GM23248 (cell line): ENCODE data around the gene NUDT22. TPM values are rescaled to one million over a fixed set of nuclear protein-coding genes. Genes with fewer than 3 reads are reported as not detected.

Source experiments
- DNase-seq: peaks from one replicate; pipeline ENCODE4 v3.0.0-alpha.2; 2015
- H2AFZ ChIP-seq: fragments of 200-600 bp; sonication (generic); 2 replicates; pipeline ENCODE4 v1.6.1; 2016; ENCODE audit warnings: antibody characterized with exemption
- H3F3A ChIP-seq: fragments of 200-600 bp; sonication (generic); 2 replicates; pipeline ENCODE4 v1.6.1; 2016; ENCODE audit warnings: mild to moderate bottlenecking, antibody characterized with exemption, mixed run types; ENCODE audit not compliant: insufficient read depth
- H3K27ac ChIP-seq: fragments of 200-600 bp; sonication (generic); 2 replicates; pipeline ENCODE4 v1.5.1; 2016; ENCODE audit warnings: mild to moderate bottlenecking
- H3K27me3 ChIP-seq: fragments of 200-600 bp; sonication (generic); replicated peaks from 2 replicates; pipeline ENCODE4 v1.6.1; 2016; ENCODE audit warnings: mild to moderate bottlenecking; ENCODE audit not compliant: insufficient read depth
- H3K36me3 ChIP-seq: fragments of 200-600 bp; sonication (generic); 2 replicates; pipeline ENCODE4 v1.6.1; 2016; ENCODE audit warnings: low read depth, mild to moderate bottlenecking
- H3K4me1 ChIP-seq: fragments of 200-600 bp; sonication (generic); 2 replicates; pipeline ENCODE4 v1.6.1; 2016; ENCODE audit warnings: mild to moderate bottlenecking; ENCODE audit not compliant: insufficient read depth
- H3K4me2 ChIP-seq: fragments of 200-600 bp; sonication (generic); one replicate; pipeline ENCODE4 v1.6.1; 2016; ENCODE audit warnings: mild to moderate bottlenecking; ENCODE audit not compliant: unreplicated experiment
- H3K4me3 ChIP-seq: fragments of 200-600 bp; sonication (generic); 2 replicates; pipeline ENCODE4 v1.5.1; 2016; ENCODE audit warnings: mild to moderate bottlenecking
- H3K79me2 ChIP-seq: fragments of 200-600 bp; sonication (generic); 2 replicates; pipeline ENCODE4 v1.6.1; 2016; ENCODE audit warnings: mild to moderate bottlenecking; ENCODE audit not compliant: insufficient read depth
- H3K9ac ChIP-seq: fragments of 200-600 bp; sonication (generic); 2 replicates; pipeline ENCODE4 v1.6.1; 2016; ENCODE audit warnings: mild to moderate bottlenecking
- H3K9me2 ChIP-seq: fragments of 200-600 bp; sonication (generic); 2 replicates; pipeline ENCODE4 v1.6.1; 2016; ENCODE audit warnings: mixed run types, mild to moderate bottlenecking, moderate library complexity; ENCODE audit not compliant: insufficient read depth
- H3K9me3 ChIP-seq: fragments of 200-600 bp; sonication (generic); one replicate; pipeline ENCODE4 v1.6.1; 2017; ENCODE audit warnings: low read depth
- H4K20me1 ChIP-seq: fragments of 200-600 bp; sonication (generic); 2 replicates; pipeline ENCODE4 v1.6.0; 2016; ENCODE audit not compliant: insufficient read depth
- EZH2 ChIP-seq: fragments of 200-600 bp; sonication (generic); IDR thresholded peaks from 2 replicates; pipeline ENCODE4 v1.6.1; 2018; ENCODE audit warnings: antibody characterized with exemption, mild to moderate bottlenecking; ENCODE audit not compliant: insufficient read depth, poor library complexity, severe bottlenecking
- EZH2phosphoT487 ChIP-seq: fragments of 200-600 bp; sonication (generic); IDR thresholded peaks from 2 replicates; pipeline ENCODE4 v1.6.1; 2018; ENCODE audit warnings: antibody characterized with exemption, moderate library complexity, mild to moderate bottlenecking, low read depth; ENCODE audit not compliant: insufficient read depth
- WGBS, 2 experiments: methylation state at CpG; one replicate each; pipeline ENCODE4 v1.1.6; 2015 to 2017; ENCODE audit warnings: low lambda C conversion rate in 2 of 2, low coverage in 1 of 2; ENCODE audit errors: missing lambda C conversion rate in 2 of 2; 5-methylcytosine and 5-hydroxymethylcytosine counted together
- in situ Hi-C: fragments of 300-500 bp; cut with MboI; formaldehyde crosslinking; loops from 2 replicates; pipeline ENCODE4 v1.15.0; 2020
- polyA plus RNA-seq: library from polyadenylated mRNA; unstranded; fragments of >200 nt; fragmentation: Nextera tagmentation; extraction: Ambion mirVana; gene quantifications from 2 replicates; pipeline ENCODE4 v1.2.1, GENCODE V29; 2016
- total RNA-seq: library from RNA; depleted of rRNA; stranded (reverse); fragments of >200 nt; shearing (Covaris generic); gene quantifications from 2 replicates; pipeline ENCODE4 v1.2.3, GENCODE V29; 2014

Gene NUDT22
- total and polyA plus RNA-seq, 2 experiments from 2014 or later = 74.5 to 97.9 TPM

DNA sequence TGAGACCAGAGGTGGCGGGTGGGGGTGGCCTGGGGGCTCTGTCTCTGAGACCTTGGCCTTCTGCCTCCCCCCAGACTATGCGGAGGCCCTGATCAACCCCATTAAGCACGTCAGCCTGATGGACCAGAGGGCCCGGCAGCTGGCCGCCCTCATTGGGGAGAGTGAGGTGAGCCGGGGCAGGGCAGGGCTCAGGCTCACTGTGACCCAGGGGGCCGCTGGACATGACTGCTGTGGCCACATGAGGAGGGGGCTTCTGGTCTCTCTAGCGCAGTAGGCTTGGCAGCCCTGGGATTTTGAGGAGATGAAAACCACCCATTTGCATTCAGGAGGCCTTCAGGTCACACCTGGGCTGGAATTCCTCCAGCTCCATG, 37.9 kb downstream of the NUDT22 start:
- no peaks in the 10 kb centered on the region for H3K9me3 ChIP-seq
- peaks cover 16% of the 10 kb centered on the region for H3K4me1 ChIP-seq
- no peak overlapping the region for H3K4me3 ChIP-seq
- no peak overlapping the region for H3K27ac ChIP-seq
- no peak overlapping the region for H3K4me2 ChIP-seq
- in situ Hi-C loops = no loop called here
- H3K79me2 ChIP-seq = no peaks in the 10 kb centered on the region
- no peak overlapping the region for H2AFZ ChIP-seq
- no peak for DNase-seq
- peaks cover 7% of the 10 kb centered on the region; the same call in 1 of the 2 replicates for H3F3A ChIP-seq
- no peaks in the 10 kb centered on the region for H4K20me1 ChIP-seq
- no peak for TF ChIP-seq EZH2
- no peak for TF ChIP-seq EZH2phosphoT487
- no peaks in the 10 kb centered on the region for H3K27me3 ChIP-seq
- H3K36me3 ChIP-seq = peaks cover 7% of the 10 kb centered on the region; the same call in 1 of the 2 replicates
- 91 to 97% methylated on average over 8 of the region's 8 CpGs for WGBS, 2 experiments
- no peak overlapping the region for H3K9ac ChIP-seq
- H3K9me2 ChIP-seq = no peaks in the 10 kb centered on the region

DNA sequence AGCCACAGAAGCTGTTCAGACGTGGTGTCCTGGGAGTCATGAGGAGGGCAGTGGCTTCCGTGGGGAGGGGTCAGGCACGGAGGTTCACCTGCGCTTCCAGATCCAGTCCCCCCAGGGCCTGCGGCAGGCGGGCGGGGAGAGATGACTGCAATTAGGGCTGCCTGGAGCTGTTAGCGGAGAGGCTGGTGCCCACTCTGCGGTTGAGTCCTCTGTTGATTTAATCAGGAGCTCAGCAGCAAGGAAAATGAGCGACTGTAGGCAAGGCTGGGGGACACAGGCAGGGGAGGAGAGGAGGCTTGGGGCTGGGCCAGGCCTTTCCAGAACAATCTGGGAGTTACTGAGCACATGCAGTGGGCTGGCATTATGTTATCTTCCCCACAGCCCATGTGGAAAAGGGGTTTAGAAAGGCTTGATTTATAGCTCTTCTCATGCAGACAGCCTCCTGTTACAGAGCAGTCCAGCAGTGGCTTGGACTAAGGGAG, 38.3 kb downstream of the NUDT22 start:
- H3K9me2 ChIP-seq = no peaks in the 10 kb centered on the region
- H2AFZ ChIP-seq = no peak overlapping the region
- in situ Hi-C loops = no loop called here
- no peak overlapping the region for H3K27ac ChIP-seq
- no peak for TF ChIP-seq EZH2phosphoT487
- TF ChIP-seq EZH2 = no peak
- H3K9me3 ChIP-seq = no peaks in the 10 kb centered on the region
- 89 to 91% methylated on average over 10 of the region's 10 CpGs for WGBS, 2 experiments
- peaks cover 7% of the 10 kb centered on the region; the same call in 1 of the 2 replicates for H3F3A ChIP-seq
- no peak overlapping the region for H3K4me3 ChIP-seq
- H3K9ac ChIP-seq = no peak overlapping the region
- no peak for DNase-seq
- H3K79me2 ChIP-seq = no peaks in the 10 kb centered on the region
- H3K36me3 ChIP-seq = peaks cover 7% of the 10 kb centered on the region; the same call in 1 of the 2 replicates
- H3K4me2 ChIP-seq = no peak overlapping the region
- no peaks in the 10 kb centered on the region for H3K27me3 ChIP-seq
- H3K4me1 ChIP-seq = peaks cover 17% of the 10 kb centered on the region
- H4K20me1 ChIP-seq = no peaks in the 10 kb centered on the region

DNA sequence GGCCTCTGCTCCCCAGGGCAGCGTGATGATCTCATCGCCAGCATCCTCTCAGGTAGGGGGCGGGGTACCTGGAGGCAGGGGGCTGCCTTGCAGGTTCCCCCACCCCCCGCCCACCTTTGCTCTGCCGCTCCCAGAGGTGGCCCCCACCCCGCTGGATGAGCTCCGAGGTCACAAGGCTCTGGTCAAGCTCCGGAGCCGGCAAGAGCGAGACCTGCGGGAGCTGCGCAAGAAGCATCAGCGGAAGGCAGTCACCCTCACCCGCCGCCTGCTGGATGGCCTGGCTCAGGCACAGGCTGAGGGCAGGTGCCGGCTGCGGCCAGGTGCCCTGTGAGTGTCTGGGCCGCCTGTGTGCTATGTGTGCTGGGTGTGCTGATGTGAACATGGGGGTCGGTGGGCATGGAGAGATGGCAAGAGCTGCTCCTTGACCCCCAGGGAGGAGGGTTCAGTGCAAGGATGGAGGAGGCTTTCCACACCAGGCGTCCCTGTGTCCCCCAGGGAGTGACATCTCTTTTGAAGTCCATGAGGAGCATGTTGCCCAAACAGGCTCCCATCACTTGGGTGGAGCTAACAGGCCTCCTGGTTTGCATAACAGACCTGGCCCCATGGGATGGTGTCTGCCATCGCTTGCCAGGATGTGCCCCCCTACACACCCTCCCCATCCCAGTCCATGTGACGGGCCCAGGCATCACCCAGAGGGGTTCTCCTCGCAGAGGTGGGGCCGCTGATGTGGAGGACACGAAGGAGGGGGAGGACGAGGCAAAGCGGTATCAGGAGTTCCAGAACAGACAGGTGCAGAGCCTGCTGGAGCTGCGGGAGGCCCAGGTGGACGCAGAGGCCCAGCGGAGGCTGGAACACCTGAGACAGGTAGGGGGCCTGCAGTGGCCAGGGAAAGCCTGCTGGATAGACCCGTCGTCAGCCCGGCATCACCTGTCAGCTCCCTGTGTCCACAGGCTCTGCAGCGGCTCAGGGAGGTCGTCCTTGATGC, 39.4 kb downstream of the NUDT22 start:
- Histone ChIP-seq H3K4me3 (no peak overlapping the region), H3K9me2 (no peaks in the 10 kb centered on the region), H3K4me2 (no peak overlapping the region), H3K79me2 (no peaks in the 10 kb centered on the region), H3K9ac (no peak overlapping the region), H2AFZ (no peak overlapping the region), H3K36me3 (peaks cover 7% of the 10 kb centered on the region; the same call in 1 of the 2 replicates), H3K27me3 (no peaks in the 10 kb centered on the region), H3K27ac (no peak overlapping the region), H3K9me3 (no peaks in the 10 kb centered on the region), H3K4me1 (peaks cover 17% of the 10 kb centered on the region), H4K20me1 (no peaks in the 10 kb centered on the region), H3F3A (peaks cover 10% of the 10 kb centered on the region)
- in situ Hi-C loops = no loop called here
- no peak for TF ChIP-seq EZH2phosphoT487
- no peak for TF ChIP-seq EZH2
- DNase-seq = no peak
- WGBS, 2 experiments = 93% methylated on average over 27 to 35 of the region's 35 CpGs

DNA sequence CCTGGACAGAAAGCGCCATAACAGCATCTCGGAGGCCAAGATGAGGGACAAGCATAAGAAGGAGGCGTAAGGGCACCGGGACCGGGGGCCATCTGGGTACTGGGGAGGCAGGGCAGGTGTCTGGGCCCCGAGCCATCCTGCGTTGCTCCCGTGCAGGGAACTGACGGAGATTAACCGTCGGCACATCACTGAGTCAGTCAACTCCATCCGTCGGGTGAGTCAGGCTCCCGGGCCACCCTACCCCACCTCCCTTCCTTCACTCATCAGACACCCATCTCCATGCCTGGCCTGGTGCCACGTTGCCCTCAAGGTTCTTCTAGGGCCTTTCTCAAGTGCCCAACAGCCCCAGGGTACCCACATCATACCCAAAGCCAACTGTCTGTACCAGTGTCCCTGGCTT, 40.3 kb downstream of the NUDT22 start:
- Histone ChIP-seq H3K9me3 (no peaks in the 10 kb centered on the region), H4K20me1 (no peaks in the 10 kb centered on the region), H3F3A (peaks cover 12% of the 10 kb centered on the region), H3K79me2 (no peaks in the 10 kb centered on the region), H3K9ac (no peak overlapping the region), H3K36me3 (peaks cover 7% of the 10 kb centered on the region; the same call in 1 of the 2 replicates), H3K27ac (no peak overlapping the region), H2AFZ (no peak overlapping the region), H3K4me2 (no peak overlapping the region), H3K9me2 (no peaks in the 10 kb centered on the region), H3K4me1 (peaks cover 17% of the 10 kb centered on the region), H3K27me3 (no peaks in the 10 kb centered on the region), H3K4me3 (no peak overlapping the region)
- peak; percentile 38 for DNase-seq
- no peak for TF ChIP-seq EZH2phosphoT487
- TF ChIP-seq EZH2 = no peak
- WGBS, 2 experiments = 69 to 77% methylated on average over 13 to 15 of the region's 15 CpGs
- in situ Hi-C loops = no loop called here
